K562 (cell line): ENCODE measurements around the gene SCGB2B2.

ENCODE experiments used
- ATF1 ChIP-seq, 2 experiments: fragments of 450-650 bp in 1 of 2; IDR thresholded peaks; 2 replicates each; pipeline ENCODE4 v1.6.1; 2016; ENCODE audit warnings: missing compliant biosample characterization in 1 of 2, missing genetic modification characterization in 1 of 2
- CTCF ChIP-seq, 3 experiments: IDR thresholded peaks in 2 of 3; conservative IDR thresholded peaks in 1 of 3; 2 replicates each; pipeline ENCODE4 v1.5.1; 2011 to 2012; ENCODE audit warnings: low read length in 3 of 3, mild to moderate bottlenecking in 3 of 3, control low read depth in 2 of 3, improper control_type of control experiment in 1 of 3, inconsistent platforms in 1 of 3, low read depth in 1 of 3, mixed read lengths in 1 of 3, moderate library complexity in 1 of 3; ENCODE audit not compliant: insufficient read depth in 2 of 3
- EP300 ChIP-seq: IDR thresholded peaks from 2 replicates; pipeline ENCODE4 v1.6.1; 2012; ENCODE audit warnings: low read length, improper control_type of control experiment
- GATAD2A ChIP-seq: fragments of 450-650 bp; IDR thresholded peaks from 2 replicates; pipeline ENCODE4 v1.6.1; 2017
- MAFK ChIP-seq: IDR thresholded peaks from 2 replicates; pipeline ENCODE4 v1.6.1; 2011; ENCODE audit warnings: low read length, improper control_type of control experiment
- RFX5 ChIP-seq: IDR thresholded peaks from 2 replicates; pipeline ENCODE4 v1.6.1; 2011; ENCODE audit warnings: low read depth, mild to moderate bottlenecking, improper control_type of control experiment, low read length
- SMC3 ChIP-seq: conservative IDR thresholded peaks from 2 replicates; pipeline ENCODE4 v1.6.1; 2011; ENCODE audit warnings: low read depth, low read length, improper control_type of control experiment; ENCODE audit not compliant: insufficient read depth
- SRF ChIP-seq, 2 experiments: fragments of 250-450, 450-650 bp in 1 of 2; sonication (Bioruptor Pico) in 1 of 2; sonication (generic) in 1 of 2; formaldehyde crosslinking; IDR thresholded peaks; 2 replicates each; pipeline versions ENCODE4 v1.5.0 to v1.5.1; 2020 to 2022; ENCODE audit warnings: mild to moderate bottlenecking in 1 of 2, missing genetic modification reagents in 1 of 2
- STAG1 ChIP-seq: sonication (generic); formaldehyde crosslinking; IDR thresholded peaks from 2 replicates; pipeline ENCODE4 v1.5.0; 2020; ENCODE audit warnings: missing genetic modification reagents, borderline replicate concordance
- ZNF274 ChIP-seq: IDR thresholded peaks from 2 replicates; pipeline ENCODE4 v1.6.1; 2011; ENCODE audit warnings: low read depth, mild to moderate bottlenecking, low read length, moderate library complexity, borderline replicate concordance

DNA sequence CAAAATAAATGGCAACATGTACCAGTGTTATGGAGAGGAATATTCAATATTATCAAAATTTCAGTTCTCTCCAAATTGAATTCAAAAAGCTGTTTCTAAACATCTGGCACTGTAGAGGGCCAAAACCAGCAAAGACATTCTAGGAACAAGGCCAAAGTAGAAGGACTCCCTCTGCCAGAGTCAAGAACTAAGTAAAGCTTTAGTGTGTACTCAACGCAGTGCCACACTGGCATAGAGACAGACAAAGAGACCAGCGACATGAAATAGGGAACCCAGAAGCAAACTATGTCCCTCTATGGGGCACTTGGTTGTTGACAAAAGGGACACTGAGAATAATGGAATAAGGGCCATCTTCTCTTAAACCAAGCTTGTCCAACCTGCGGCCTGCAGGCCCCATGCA, 15.6 kb downstream of the SCGB2B2 start:
- TF ChIP-seq GATAD2A (no peak), CTCF (IDR thresholded peaks at IDR 0.05 in 2 of 3, conservative IDR thresholded peaks at IDR 0.05 in 1 of 3; ENCODE audit: insufficient read depth in 2 of 3, low read depth in 1 of 3, low read length in 3 of 3) (no peak), ATF1 (CRISPR knock-in tag; IDR thresholded peaks at IDR 0.05) (no peak), ATF1 (tag; IDR thresholded peaks at IDR 0.05) (no peak), STAG1 (CRISPR knock-in tag) (no peak), ZNF274 (no peak), RFX5 (no peak), EP300 (no peak), SRF (CRISPR knock-in tag; IDR thresholded peaks at IDR 0.05) (no peak), MAFK (no peak), SMC3 (no peak)
